Neural cell (in vitro differentiated cells): ENCODE results near the gene DNAI1. TPM values are rescaled to one million over a fixed set of nuclear protein-coding genes. Genes with fewer than 3 reads are reported as not detected.

Experiments used
- H2AFZ ChIP-seq: fragments of 200-600, 300-800 bp; sonication (generic), shearing (Covaris generic); 2 replicates; pipeline ENCODE4 v1.6.0; 2014; ENCODE audit warnings: low read depth, mild to moderate bottlenecking, antibody characterized with exemption, low read length, moderate library complexity
- H3F3A ChIP-seq: fragments of 200-600 bp; shearing (Covaris generic); 2 replicates; pipeline ENCODE4 v1.6.1; 2016; ENCODE audit warnings: mild to moderate bottlenecking, moderate library complexity, mixed read lengths, antibody characterized with exemption, low read length; ENCODE audit not compliant: insufficient read depth, poor library complexity, severe bottlenecking
- H3K27ac ChIP-seq: fragments of 200-600, 300-800 bp; sonication (generic), shearing (Covaris generic); 2 replicates; pipeline ENCODE4 v1.5.1; 2014; ENCODE audit warnings: mild to moderate bottlenecking, low read length, moderate library complexity
- H3K27me3 ChIP-seq: fragments of 300-800, 200-600 bp; sonication (generic), shearing (Covaris generic); 2 replicates; pipeline ENCODE4 v1.6.0; 2014; ENCODE audit warnings: mild to moderate bottlenecking, low read depth, low read length, moderate library complexity; ENCODE audit not compliant: insufficient read depth
- H3K36me3 ChIP-seq: fragments of 300-800, 200-600 bp; sonication (generic), shearing (Covaris generic); 2 replicates; pipeline ENCODE4 v1.5.1; 2014; ENCODE audit warnings: mild to moderate bottlenecking, antibody characterized with exemption, low read length, moderate library complexity; ENCODE audit not compliant: insufficient read depth
- H3K4me2 ChIP-seq: fragments of 300-800, 200-600 bp; sonication (generic), shearing (Covaris generic); 2 replicates; pipeline ENCODE4 v1.6.0; 2014; ENCODE audit warnings: mild to moderate bottlenecking, low read length
- H3K4me3 ChIP-seq: fragments of 300-800, 200-600 bp; sonication (generic), shearing (Covaris generic); 2 replicates; pipeline ENCODE4 v1.5.1; 2014; ENCODE audit warnings: mild to moderate bottlenecking, low read length, moderate library complexity
- H3K79me2 ChIP-seq: fragments of 200-600 bp; shearing (Covaris generic); replicated peaks from 2 replicates; pipeline ENCODE4 v1.6.0; 2014; ENCODE audit warnings: mild to moderate bottlenecking, low read length, moderate library complexity; ENCODE audit not compliant: insufficient read depth
- H3K9ac ChIP-seq: fragments of 300-800, 200-600 bp; sonication (generic), shearing (Covaris generic); 2 replicates; pipeline ENCODE4 v1.6.1; 2016; ENCODE audit warnings: mild to moderate bottlenecking, low read length, mixed read lengths
- H3K9me2 ChIP-seq: fragments of 200-600 bp; shearing (Covaris generic); 2 replicates; pipeline ENCODE4 v1.6.1; 2016; ENCODE audit warnings: mild to moderate bottlenecking, low read length, mixed read lengths; ENCODE audit not compliant: insufficient read depth
- H3K9me3 ChIP-seq: fragments of 200-600, 300-800 bp; sonication (generic), shearing (Covaris generic); 2 replicates; pipeline ENCODE4 v1.6.1; 2016; ENCODE audit warnings: mild to moderate bottlenecking, mixed run types, low read length, moderate library complexity, mixed read lengths
- H4K20me1 ChIP-seq: fragments of 200-600 bp; shearing (Covaris generic); 2 replicates; pipeline ENCODE4 v1.6.1; 2016; ENCODE audit warnings: mild to moderate bottlenecking, mixed run types; ENCODE audit not compliant: insufficient read depth
- EP300 ChIP-seq: fragments of 450-650 bp; conservative IDR thresholded peaks from 2 replicates; pipeline ENCODE4 v1.6.1; 2014; ENCODE audit warnings: antibody characterized with exemption, mild to moderate bottlenecking, moderate library complexity; ENCODE audit not compliant: poor library complexity, severe bottlenecking
- EZH2 ChIP-seq: fragments of 200-600, 300-800 bp; shearing (Covaris generic), sonication (generic); IDR thresholded peaks from 2 replicates; pipeline ENCODE4 v1.6.1; 2014; ENCODE audit warnings: antibody characterized with exemption, low read length, borderline replicate concordance, mild to moderate bottlenecking; ENCODE audit not compliant: insufficient read depth, poor library complexity, severe bottlenecking
- MXI1 ChIP-seq: fragments of 450-650 bp; conservative IDR thresholded peaks from 2 replicates; pipeline ENCODE4 v1.6.1; 2014; ENCODE audit warnings: antibody characterized with exemption, mild to moderate bottlenecking; ENCODE audit not compliant: poor library complexity, severe bottlenecking
- POLR2AphosphoS5 ChIP-seq: IDR thresholded peaks from 2 replicates; pipeline ENCODE4 v1.6.1; 2012
- RAD21 ChIP-seq: fragments of 450-650 bp; conservative IDR thresholded peaks from 2 replicates; pipeline ENCODE4 v1.6.1; 2014; ENCODE audit warnings: antibody characterized with exemption, mild to moderate bottlenecking, moderate library complexity
- SMC3 ChIP-seq: fragments of 450-650 bp; conservative IDR thresholded peaks from 2 replicates; pipeline ENCODE4 v1.6.1; 2014; ENCODE audit warnings: antibody characterized with exemption, mild to moderate bottlenecking, moderate library complexity; ENCODE audit not compliant: poor library complexity
- TAF1 ChIP-seq: IDR thresholded peaks from 2 replicates; pipeline ENCODE4 v1.6.1; 2012; ENCODE audit warnings: low read depth
- polyA plus RNA-seq: library from polyadenylated mRNA; depleted of rRNA; stranded (reverse); fragments of >200 nt; gene quantifications from 2 replicates; pipeline ENCODE4 v1.2.3, GENCODE V29; 2014
- TF ChIP-seq, protein P1 (sequence below): IDR thresholded peaks from 2 replicates; pipeline ENCODE4 v1.6.1; 2012; ENCODE audit warnings: borderline replicate concordance
- TF ChIP-seq, protein P2 (sequence below): fragments of 450-650 bp; IDR thresholded peaks from 2 replicates; pipeline ENCODE4 v1.5.1; 2014; ENCODE audit warnings: antibody characterized with exemption, mild to moderate bottlenecking, moderate library complexity; ENCODE audit not compliant: poor library complexity, severe bottlenecking

Gene DNAI1
- polyA plus RNA-seq, 1 donor from 2014 or later, result 0.99 TPM

DNA sequence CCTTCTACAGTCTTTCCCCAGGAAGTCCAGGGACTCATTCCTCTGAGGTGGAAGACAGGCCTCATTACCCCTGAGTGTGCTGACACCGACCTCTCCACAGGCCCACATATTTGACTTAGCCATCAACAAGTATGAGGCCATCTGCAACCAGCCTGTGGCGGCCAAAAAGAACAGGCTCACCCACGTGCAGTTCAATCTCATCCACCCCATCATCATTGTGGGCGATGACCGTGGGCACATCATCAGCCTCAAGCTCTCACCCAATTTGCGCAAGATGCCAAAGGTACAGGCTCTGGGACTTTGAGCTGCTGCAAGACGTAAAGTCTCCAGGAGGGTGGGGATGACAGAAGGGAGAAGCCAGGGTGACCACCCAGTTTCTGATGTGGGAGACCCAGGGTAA lies 58.6 kb downstream of the DNAI1 start:
- Histone ChIP-seq H3K27me3 (no peaks in the 10 kb centered on the region), H4K20me1 (no peaks in the 10 kb centered on the region), H3K4me3 (no peak overlapping the region), H2AFZ (no peak overlapping the region), H3K4me2 (no peak overlapping the region), H3K79me2 (peaks cover 3% of the 10 kb centered on the region), H3F3A (no peaks in the 10 kb centered on the region), H3K36me3 (no peaks in the 10 kb centered on the region), H3K27ac (no peak overlapping the region), H3K9me2 (no peaks in the 10 kb centered on the region), H3K9ac (no peak overlapping the region), H3K9me3 (no peaks in the 10 kb centered on the region)
- TF ChIP-seq EP300 (no peak), SMC3 (no peak), RAD21 (no peak), MXI1 (no peak), TAF1 (no peak), POLR2AphosphoS5 (no peak), EZH2 (no peak)
- TF ChIP-seq, protein P1, sequence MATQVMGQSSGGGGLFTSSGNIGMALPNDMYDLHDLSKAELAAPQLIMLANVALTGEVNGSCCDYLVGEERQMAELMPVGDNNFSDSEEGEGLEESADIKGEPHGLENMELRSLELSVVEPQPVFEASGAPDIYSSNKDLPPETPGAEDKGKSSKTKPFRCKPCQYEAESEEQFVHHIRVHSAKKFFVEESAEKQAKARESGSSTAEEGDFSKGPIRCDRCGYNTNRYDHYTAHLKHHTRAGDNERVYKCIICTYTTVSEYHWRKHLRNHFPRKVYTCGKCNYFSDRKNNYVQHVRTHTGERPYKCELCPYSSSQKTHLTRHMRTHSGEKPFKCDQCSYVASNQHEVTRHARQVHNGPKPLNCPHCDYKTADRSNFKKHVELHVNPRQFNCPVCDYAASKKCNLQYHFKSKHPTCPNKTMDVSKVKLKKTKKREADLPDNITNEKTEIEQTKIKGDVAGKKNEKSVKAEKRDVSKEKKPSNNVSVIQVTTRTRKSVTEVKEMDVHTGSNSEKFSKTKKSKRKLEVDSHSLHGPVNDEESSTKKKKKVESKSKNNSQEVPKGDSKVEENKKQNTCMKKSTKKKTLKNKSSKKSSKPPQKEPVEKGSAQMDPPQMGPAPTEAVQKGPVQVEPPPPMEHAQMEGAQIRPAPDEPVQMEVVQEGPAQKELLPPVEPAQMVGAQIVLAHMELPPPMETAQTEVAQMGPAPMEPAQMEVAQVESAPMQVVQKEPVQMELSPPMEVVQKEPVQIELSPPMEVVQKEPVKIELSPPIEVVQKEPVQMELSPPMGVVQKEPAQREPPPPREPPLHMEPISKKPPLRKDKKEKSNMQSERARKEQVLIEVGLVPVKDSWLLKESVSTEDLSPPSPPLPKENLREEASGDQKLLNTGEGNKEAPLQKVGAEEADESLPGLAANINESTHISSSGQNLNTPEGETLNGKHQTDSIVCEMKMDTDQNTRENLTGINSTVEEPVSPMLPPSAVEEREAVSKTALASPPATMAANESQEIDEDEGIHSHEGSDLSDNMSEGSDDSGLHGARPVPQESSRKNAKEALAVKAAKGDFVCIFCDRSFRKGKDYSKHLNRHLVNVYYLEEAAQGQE, result no peak
- TF ChIP-seq, protein P2, sequence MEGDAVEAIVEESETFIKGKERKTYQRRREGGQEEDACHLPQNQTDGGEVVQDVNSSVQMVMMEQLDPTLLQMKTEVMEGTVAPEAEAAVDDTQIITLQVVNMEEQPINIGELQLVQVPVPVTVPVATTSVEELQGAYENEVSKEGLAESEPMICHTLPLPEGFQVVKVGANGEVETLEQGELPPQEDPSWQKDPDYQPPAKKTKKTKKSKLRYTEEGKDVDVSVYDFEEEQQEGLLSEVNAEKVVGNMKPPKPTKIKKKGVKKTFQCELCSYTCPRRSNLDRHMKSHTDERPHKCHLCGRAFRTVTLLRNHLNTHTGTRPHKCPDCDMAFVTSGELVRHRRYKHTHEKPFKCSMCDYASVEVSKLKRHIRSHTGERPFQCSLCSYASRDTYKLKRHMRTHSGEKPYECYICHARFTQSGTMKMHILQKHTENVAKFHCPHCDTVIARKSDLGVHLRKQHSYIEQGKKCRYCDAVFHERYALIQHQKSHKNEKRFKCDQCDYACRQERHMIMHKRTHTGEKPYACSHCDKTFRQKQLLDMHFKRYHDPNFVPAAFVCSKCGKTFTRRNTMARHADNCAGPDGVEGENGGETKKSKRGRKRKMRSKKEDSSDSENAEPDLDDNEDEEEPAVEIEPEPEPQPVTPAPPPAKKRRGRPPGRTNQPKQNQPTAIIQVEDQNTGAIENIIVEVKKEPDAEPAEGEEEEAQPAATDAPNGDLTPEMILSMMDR, result no peak

DNA sequence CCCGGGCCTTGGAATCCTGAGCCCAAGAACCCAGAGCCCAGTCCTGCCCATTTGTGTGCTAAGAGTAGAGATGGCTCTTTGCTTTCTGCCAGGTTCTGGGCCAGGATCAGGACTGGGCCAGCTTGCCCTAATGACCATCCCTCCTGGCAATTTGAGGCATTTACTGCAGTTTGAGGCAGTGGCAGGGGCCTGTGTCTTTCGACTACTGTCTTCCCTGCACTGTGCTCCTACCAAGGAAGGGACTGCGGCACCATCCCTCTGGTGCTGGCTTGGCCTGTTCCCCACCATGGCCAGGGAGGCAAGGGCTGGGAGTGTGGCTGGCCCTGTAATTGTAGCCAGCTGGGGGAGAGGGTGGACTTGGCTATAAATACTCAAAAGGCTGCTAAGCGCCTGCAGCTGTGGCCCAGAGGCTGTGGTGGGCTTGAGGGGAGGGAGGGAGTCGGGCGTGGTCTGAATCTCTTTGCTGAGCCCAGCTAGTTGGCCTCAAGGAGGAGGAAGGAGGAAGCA lies 59.6 kb downstream of the DNAI1 start:
- no peak overlapping the region for H3K4me3 ChIP-seq
- H4K20me1 ChIP-seq, result no peaks in the 10 kb centered on the region
- H3K9me2 ChIP-seq, result no peaks in the 10 kb centered on the region
- peaks cover 3% of the 10 kb centered on the region for H3K79me2 ChIP-seq
- no peaks in the 10 kb centered on the region for H3K36me3 ChIP-seq
- H3F3A ChIP-seq, result no peaks in the 10 kb centered on the region
- no peak overlapping the region for H3K4me2 ChIP-seq
- H2AFZ ChIP-seq, result no peak overlapping the region
- no peak for TF ChIP-seq MXI1
- TF ChIP-seq EZH2, result no peak
- TF ChIP-seq POLR2AphosphoS5, result no peak
- TF ChIP-seq TAF1, result no peak
- H3K9ac ChIP-seq, result no peak overlapping the region
- H3K27me3 ChIP-seq, result no peaks in the 10 kb centered on the region
- no peaks in the 10 kb centered on the region for H3K9me3 ChIP-seq
- H3K27ac ChIP-seq, result no peak overlapping the region
